Loucy (cell line): Measurements from ENCODE around the gene FXYD6.

Experiments used
- H2AFZ ChIP-seq: fragments of 200-600 bp; sonication (generic); 2 replicates; pipeline ENCODE4 v1.6.0; 2016; ENCODE audit warnings: antibody characterized with exemption, mild to moderate bottlenecking, low read length, moderate library complexity
- H3F3A ChIP-seq: fragments of 200-600 bp; 2 replicates; pipeline ENCODE4 v1.6.0; 2016; ENCODE audit warnings: antibody characterized with exemption, low read depth, mild to moderate bottlenecking
- H3K27me3 ChIP-seq: fragments of 200-600 bp; sonication (generic); 2 replicates; pipeline ENCODE4 v1.6.1; 2014; ENCODE audit warnings: low read length, mild to moderate bottlenecking; ENCODE audit not compliant: insufficient read depth, poor library complexity, severe bottlenecking
- H3K36me3 ChIP-seq: fragments of 200-600 bp; sonication (generic); 2 replicates; pipeline ENCODE4 v1.6.1; 2016; ENCODE audit warnings: low read length; ENCODE audit not compliant: insufficient read depth
- H3K4me1 ChIP-seq: fragments of 200-600 bp; sonication (generic); 2 replicates; pipeline ENCODE4 v1.5.1; 2014; ENCODE audit warnings: low read length, mild to moderate bottlenecking; ENCODE audit not compliant: insufficient read depth, poor library complexity, severe bottlenecking
- H3K4me2 ChIP-seq: fragments of 200-600 bp; sonication (generic); 2 replicates; pipeline ENCODE4 v1.6.0; 2014; ENCODE audit warnings: antibody characterized with exemption, low read length, low read depth, mild to moderate bottlenecking; ENCODE audit not compliant: poor library complexity, severe bottlenecking
- H3K4me3 ChIP-seq: fragments of 200-600 bp; sonication (generic); 2 replicates; pipeline ENCODE4 v1.5.1; 2014; ENCODE audit warnings: low read length, mild to moderate bottlenecking, mixed read lengths; ENCODE audit not compliant: poor library complexity, severe bottlenecking
- H3K79me2 ChIP-seq: fragments of 200-600 bp; sonication (generic); 2 replicates; pipeline ENCODE4 v1.6.1; 2014; ENCODE audit warnings: low read length; ENCODE audit not compliant: insufficient read depth
- H3K9ac ChIP-seq: fragments of 200-600 bp; sonication (generic); 2 replicates; pipeline ENCODE4 v1.6.0; 2014; ENCODE audit warnings: mild to moderate bottlenecking, low read depth, low read length, moderate library complexity; ENCODE audit not compliant: poor library complexity, severe bottlenecking
- H3K9me2 ChIP-seq: fragments of 200-600 bp; sonication (generic); replicated peaks from 2 replicates; pipeline ENCODE4 v1.6.1; 2016; ENCODE audit warnings: low read depth, low read length, mixed read lengths
- H3K9me3 ChIP-seq: fragments of 200-600 bp; sonication (generic); 2 replicates; pipeline ENCODE4 v1.6.1; 2014; ENCODE audit warnings: mild to moderate bottlenecking, antibody characterized with exemption, low read length, low read depth; ENCODE audit not compliant: insufficient read depth
- H4K20me1 ChIP-seq: fragments of 200-600 bp; sonication (generic); 2 replicates; pipeline ENCODE4 v1.6.0; 2014; ENCODE audit warnings: antibody characterized with exemption, low read length, mild to moderate bottlenecking; ENCODE audit not compliant: insufficient read depth, poor library complexity, severe bottlenecking
- CTCF ChIP-seq: fragments of 200-600 bp; sonication (generic); conservative IDR thresholded peaks from 2 replicates; pipeline ENCODE4 v1.5.1; 2014; ENCODE audit warnings: mild to moderate bottlenecking, antibody characterized with exemption, low read length
- EZH2phosphoT487 ChIP-seq: fragments of 200-600 bp; IDR thresholded peaks from 2 replicates; pipeline ENCODE4 v1.6.1; 2018; ENCODE audit warnings: antibody characterized with exemption, mild to moderate bottlenecking, moderate library complexity, borderline replicate concordance

FXYD6 gene

GRCh38 chr11:117888139-117888566 lies 11.7 kb upstream of the FXYD6 start:
- H3F3A ChIP-seq: no peaks in the 10 kb centered on the region
- no peak overlapping the region for H2AFZ ChIP-seq
- no peak for TF ChIP-seq EZH2phosphoT487
- no peak for TF ChIP-seq CTCF
- H3K27me3 ChIP-seq: no peaks in the 10 kb centered on the region
- no peaks in the 10 kb centered on the region for H3K9me2 ChIP-seq
- H3K4me2 ChIP-seq: no peak overlapping the region
- H3K4me1 ChIP-seq: no peaks in the 10 kb centered on the region
- no peak overlapping the region for H3K9ac ChIP-seq
- no peaks in the 10 kb centered on the region for H3K79me2 ChIP-seq
- H3K9me3 ChIP-seq: no peaks in the 10 kb centered on the region
- H3K36me3 ChIP-seq: no peaks in the 10 kb centered on the region
- H4K20me1 ChIP-seq: no peaks in the 10 kb centered on the region
- H3K4me3 ChIP-seq: no peak overlapping the region

GRCh38 chr11:117887431-117888138 lies 11.1 kb upstream of the FXYD6 start:
- no peak overlapping the region for H3K4me2 ChIP-seq
- H3K79me2 ChIP-seq: no peaks in the 10 kb centered on the region
- H3K9ac ChIP-seq: no peak overlapping the region
- no peaks in the 10 kb centered on the region for H3K9me2 ChIP-seq
- H3K4me1 ChIP-seq: no peaks in the 10 kb centered on the region
- TF ChIP-seq EZH2phosphoT487 (no peak), CTCF (no peak)
- no peak overlapping the region for H3K4me3 ChIP-seq
- no peaks in the 10 kb centered on the region for H3K9me3 ChIP-seq
- H4K20me1 ChIP-seq: no peaks in the 10 kb centered on the region
- no peak overlapping the region for H2AFZ ChIP-seq
- H3K36me3 ChIP-seq: no peaks in the 10 kb centered on the region
- H3K27me3 ChIP-seq: no peaks in the 10 kb centered on the region
- H3F3A ChIP-seq: no peaks in the 10 kb centered on the region

- TF ChIP-seq EZH2phosphoT487 (no peak), CTCF (no peak)
- no peaks in the 10 kb centered on the region for H3K36me3 ChIP-seq
- H3K4me1 ChIP-seq: no peaks in the 10 kb centered on the region
- no peak overlapping the region for H3K4me3 ChIP-seq
- H3K9ac ChIP-seq: no peak overlapping the region
- H4K20me1 ChIP-seq: no peaks in the 10 kb centered on the region
- no peaks in the 10 kb centered on the region for H3K27me3 ChIP-seq
- no peaks in the 10 kb centered on the region for H3F3A ChIP-seq
- no peaks in the 10 kb centered on the region for H3K79me2 ChIP-seq
- no peak overlapping the region for H3K4me2 ChIP-seq
- no peak overlapping the region for H2AFZ ChIP-seq
- no peaks in the 10 kb centered on the region for H3K9me2 ChIP-seq
- no peaks in the 10 kb centered on the region for H3K9me3 ChIP-seq
Observed at GRCh38 chr11:117885777-117886176, 9.3 kb upstream of the FXYD6 start.
